ENCODE results near the gene KRTAP12-4. TPM values are rescaled to one million over a fixed set of nuclear protein-coding genes. Genes with fewer than 3 reads are reported as not detected.
"Not testable (repeated sequence)": the region's sequence is repeated elsewhere in the genome, so short reads cannot be mapped to it uniquely, and the experiment has no call there.

KRTAP12-4 gene
- total RNA-seq, 1 experiment from 2014 or later = not detected

DNA sequence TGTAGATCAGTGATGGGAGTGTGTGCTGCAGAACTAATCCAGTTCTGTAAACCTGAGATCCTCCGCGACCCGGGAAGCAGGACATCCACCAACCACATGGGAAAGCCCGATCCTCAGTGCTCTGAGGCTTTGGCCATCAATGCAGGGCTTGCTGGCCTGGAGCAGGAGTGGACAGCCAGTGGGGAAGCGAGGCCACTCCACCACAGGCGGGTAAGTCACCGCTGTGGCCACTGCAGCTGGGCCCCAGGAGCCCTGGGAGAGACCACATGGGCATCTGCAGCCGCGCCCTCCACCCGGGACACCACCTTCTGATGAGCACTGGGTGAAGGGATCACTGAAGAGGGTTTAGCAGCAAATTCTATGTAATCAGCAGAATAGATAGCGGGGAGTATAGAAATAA, 26.7 kb upstream of the KRTAP12-4 start:
- no peak for DNase-seq
- no peaks in the 10 kb centered on the region for H3K27me3 ChIP-seq (ENCODE audit: control insufficient read depth, insufficient read depth, low read length)
- no peaks in the 10 kb centered on the region for H3K36me3 ChIP-seq (replicated peaks; ENCODE audit: control insufficient read depth, insufficient read depth, low read length)
- no peak overlapping the region for H3K4me3 ChIP-seq (ENCODE audit: insufficient read depth, low read depth, low read length)

- no peak for DNase-seq
- Histone ChIP-seq H3K27me3 (ENCODE audit: control insufficient read depth, insufficient read depth, low read length) (no peaks in the 10 kb centered on the region), H3K36me3 (replicated peaks; ENCODE audit: control insufficient read depth, insufficient read depth, low read length) (no peaks in the 10 kb centered on the region), H3K4me3 (ENCODE audit: insufficient read depth, low read depth, low read length) (no peak overlapping the region)
Observed at GRCh38 chr21:44677881-44678280, 23.4 kb upstream of the KRTAP12-4 start.

GRCh38 chr21:44671911-44672310, 17.5 kb upstream of the KRTAP12-4 start:
- no peak for DNase-seq
- H3K36me3 ChIP-seq (replicated peaks; ENCODE audit: control insufficient read depth, insufficient read depth, low read length) = no peaks in the 10 kb centered on the region
- H3K27me3 ChIP-seq (ENCODE audit: control insufficient read depth, insufficient read depth, low read length) = no peaks in the 10 kb centered on the region
- no peak overlapping the region for H3K4me3 ChIP-seq (ENCODE audit: insufficient read depth, low read depth, low read length)

GRCh38 chr21:44670642-44671432, 16.4 kb upstream of the KRTAP12-4 start:
- no peak overlapping the region for H3K4me3 ChIP-seq (ENCODE audit: insufficient read depth, low read depth, low read length)
- no peaks in the 10 kb centered on the region for H3K36me3 ChIP-seq (replicated peaks; ENCODE audit: control insufficient read depth, insufficient read depth, low read length)
- no peaks in the 10 kb centered on the region for H3K27me3 ChIP-seq (ENCODE audit: control insufficient read depth, insufficient read depth, low read length)
- DNase-seq = no peak

GRCh38 chr21:44667612-44668011, 13.2 kb upstream of the KRTAP12-4 start:
- DNase-seq = no peak
- no peak overlapping the region for H3K4me3 ChIP-seq (ENCODE audit: insufficient read depth, low read depth, low read length)
- H3K27me3 ChIP-seq (ENCODE audit: control insufficient read depth, insufficient read depth, low read length) = no peaks in the 10 kb centered on the region
- no peaks in the 10 kb centered on the region for H3K36me3 ChIP-seq (replicated peaks; ENCODE audit: control insufficient read depth, insufficient read depth, low read length)

DNA sequence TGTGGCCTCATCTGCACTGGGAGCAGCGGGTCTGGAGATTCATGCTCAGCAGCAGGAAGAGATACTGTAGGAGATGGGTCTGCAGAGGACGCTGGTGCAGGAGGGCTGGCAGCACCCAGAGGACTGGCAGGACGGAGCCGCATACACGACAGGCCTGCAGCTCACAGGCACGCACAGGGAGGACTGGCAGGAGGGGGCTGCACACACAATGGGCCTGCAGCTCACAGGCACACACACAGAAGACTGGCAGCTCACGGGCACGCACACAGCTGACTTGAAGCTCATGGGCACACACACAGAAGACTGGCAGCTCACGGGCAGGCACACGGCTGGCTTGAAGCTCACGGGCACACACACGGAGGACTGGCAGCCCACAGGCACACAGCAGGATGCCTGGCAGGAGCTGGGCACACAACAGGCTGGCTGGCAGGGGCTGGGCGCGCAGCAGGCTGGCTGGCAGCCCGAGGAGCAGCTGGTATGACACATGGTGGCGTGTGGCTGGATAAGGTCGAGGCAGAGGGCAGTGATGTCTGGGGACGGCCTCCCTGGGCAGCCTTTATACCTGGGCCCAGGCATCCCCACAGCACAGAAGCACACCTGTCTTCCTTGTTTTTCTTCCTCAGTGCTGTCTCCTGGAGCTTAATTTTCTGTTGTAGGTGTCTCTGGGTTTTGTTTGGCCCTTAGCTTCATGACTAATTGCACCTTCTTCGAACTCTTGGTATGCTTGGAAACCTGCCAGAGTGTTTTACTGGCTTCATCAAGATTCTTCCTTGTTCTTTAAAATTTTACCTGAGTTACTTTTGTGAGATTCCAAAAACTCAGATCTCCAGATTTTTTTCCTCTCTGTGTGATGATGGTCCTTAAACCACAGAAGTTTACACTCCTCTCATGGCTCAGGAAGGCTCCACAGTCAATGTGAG, 12.2 kb upstream of the KRTAP12-4 start, which contains the start of gene KRTAP12-2:
Gene KRTAP12-2 (minus strand): TSS at position 527 of the 920 bp plus-strand sequence. CDS start 41 bp downstream, at position 486.
- no peak within 1 kb of the TSS for H3K4me3 ChIP-seq (ENCODE audit: insufficient read depth, low read depth, low read length)
- no peak for DNase-seq
- H3K27me3 ChIP-seq (ENCODE audit: control insufficient read depth, insufficient read depth, low read length) = no peaks in the 10 kb centered on the region
- no peaks in the 10 kb centered on the region for H3K36me3 ChIP-seq (replicated peaks; ENCODE audit: control insufficient read depth, insufficient read depth, low read length)

GRCh38 chr21:44664691-44665090, 10.2 kb upstream of the KRTAP12-4 start:
- H3K4me3 ChIP-seq (ENCODE audit: insufficient read depth, low read depth, low read length) = no peak overlapping the region
- no peaks in the 10 kb centered on the region for H3K27me3 ChIP-seq (ENCODE audit: control insufficient read depth, insufficient read depth, low read length)
- no peaks in the 10 kb centered on the region for H3K36me3 ChIP-seq (replicated peaks; ENCODE audit: control insufficient read depth, insufficient read depth, low read length)
- no peak for DNase-seq

DNA sequence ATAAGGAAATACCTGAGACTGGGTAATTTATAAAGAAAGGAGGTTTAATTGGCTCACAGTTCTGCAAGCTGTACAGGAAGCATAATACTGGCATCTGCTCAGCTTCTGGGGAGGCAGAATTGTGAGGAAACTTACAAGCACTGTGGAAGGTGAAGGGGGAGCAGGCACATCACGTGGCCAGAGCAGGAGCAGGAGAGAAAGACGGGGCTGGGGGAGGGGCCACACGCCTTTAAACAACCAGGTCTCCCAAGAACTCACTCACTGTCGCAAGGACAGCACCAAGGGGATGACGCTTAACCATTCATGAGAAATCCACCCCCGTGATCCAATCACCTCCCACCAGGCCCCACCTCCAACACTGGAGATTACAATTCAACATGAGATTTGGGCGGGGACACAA, 7.1 kb upstream of the KRTAP12-4 start:
- not testable (repeated sequence) for H3K36me3 ChIP-seq (replicated peaks; ENCODE audit: control insufficient read depth, insufficient read depth, low read length); H3K4me3 ChIP-seq (ENCODE audit: insufficient read depth, low read depth, low read length); H3K27me3 ChIP-seq (ENCODE audit: control insufficient read depth, insufficient read depth, low read length)
- DNase-seq = peak; percentile 57

DNA sequence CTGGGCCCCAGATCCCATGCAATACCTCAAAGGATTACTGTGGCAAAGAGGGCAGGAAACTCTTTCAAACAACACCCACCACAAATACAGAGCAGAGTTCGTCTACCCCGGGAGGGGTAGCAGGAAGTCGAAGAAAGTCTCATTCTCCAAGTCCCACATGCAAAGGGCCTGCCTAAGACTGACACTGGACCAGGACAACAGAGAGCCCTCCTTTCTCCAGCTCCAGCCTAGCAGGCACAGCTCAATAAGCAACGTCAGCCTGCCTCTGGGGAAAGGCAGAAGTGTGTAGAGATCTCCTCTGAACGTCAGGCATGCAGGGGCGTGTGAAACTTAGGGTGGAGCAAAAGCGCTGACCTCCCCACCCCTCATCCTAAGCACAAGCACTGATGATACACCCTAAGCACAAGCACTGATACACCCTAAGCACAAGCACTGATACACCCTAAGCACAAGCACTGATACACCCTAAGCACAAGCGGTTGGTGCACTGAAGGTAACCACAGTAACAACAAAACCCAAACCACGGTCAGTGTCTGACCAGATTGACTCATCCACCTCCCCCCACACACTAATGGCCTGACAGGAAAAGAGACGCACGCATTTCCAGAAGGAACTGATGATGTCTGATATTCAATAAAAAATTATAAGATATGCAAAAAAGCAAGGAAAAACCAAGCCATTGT, 4.6 kb upstream of the KRTAP12-4 start:
- DNase-seq = peak; percentile 46

DNA sequence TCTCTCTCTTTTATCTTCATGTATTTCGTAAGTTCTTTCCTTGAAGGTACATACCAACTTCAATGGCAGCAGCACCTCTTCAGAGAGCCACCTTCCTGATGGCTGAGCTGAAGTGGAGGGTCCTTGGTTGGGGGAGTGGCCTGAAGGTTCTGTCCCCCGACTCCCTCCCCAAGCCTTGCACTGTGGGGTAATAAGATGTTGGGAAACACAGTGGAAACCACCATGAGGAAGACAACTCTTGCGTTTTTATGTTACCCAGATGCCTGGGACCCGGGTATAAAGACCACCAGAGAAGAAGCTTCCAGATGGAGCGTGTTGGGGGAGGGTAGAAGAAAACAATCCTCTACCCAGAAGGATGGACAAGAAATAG, 4.1 kb upstream of the KRTAP12-4 start:
- H3K4me3 ChIP-seq (ENCODE audit: insufficient read depth, low read depth, low read length) = no peak overlapping the region
- no peak for DNase-seq
- H3K36me3 ChIP-seq (replicated peaks; ENCODE audit: control insufficient read depth, insufficient read depth, low read length) = no peaks in the 10 kb centered on the region
- no peaks in the 10 kb centered on the region for H3K27me3 ChIP-seq (ENCODE audit: control insufficient read depth, insufficient read depth, low read length)

More for the DNA sequence above, 4.6 kb upstream of the KRTAP12-4 start:
- no peaks in the 10 kb centered on the region for H3K27me3 ChIP-seq (ENCODE audit: control insufficient read depth, insufficient read depth, low read length)
- no peak overlapping the region for H3K4me3 ChIP-seq (ENCODE audit: insufficient read depth, low read depth, low read length)
- H3K36me3 ChIP-seq (replicated peaks; ENCODE audit: control insufficient read depth, insufficient read depth, low read length) = no peaks in the 10 kb centered on the region

DNA sequence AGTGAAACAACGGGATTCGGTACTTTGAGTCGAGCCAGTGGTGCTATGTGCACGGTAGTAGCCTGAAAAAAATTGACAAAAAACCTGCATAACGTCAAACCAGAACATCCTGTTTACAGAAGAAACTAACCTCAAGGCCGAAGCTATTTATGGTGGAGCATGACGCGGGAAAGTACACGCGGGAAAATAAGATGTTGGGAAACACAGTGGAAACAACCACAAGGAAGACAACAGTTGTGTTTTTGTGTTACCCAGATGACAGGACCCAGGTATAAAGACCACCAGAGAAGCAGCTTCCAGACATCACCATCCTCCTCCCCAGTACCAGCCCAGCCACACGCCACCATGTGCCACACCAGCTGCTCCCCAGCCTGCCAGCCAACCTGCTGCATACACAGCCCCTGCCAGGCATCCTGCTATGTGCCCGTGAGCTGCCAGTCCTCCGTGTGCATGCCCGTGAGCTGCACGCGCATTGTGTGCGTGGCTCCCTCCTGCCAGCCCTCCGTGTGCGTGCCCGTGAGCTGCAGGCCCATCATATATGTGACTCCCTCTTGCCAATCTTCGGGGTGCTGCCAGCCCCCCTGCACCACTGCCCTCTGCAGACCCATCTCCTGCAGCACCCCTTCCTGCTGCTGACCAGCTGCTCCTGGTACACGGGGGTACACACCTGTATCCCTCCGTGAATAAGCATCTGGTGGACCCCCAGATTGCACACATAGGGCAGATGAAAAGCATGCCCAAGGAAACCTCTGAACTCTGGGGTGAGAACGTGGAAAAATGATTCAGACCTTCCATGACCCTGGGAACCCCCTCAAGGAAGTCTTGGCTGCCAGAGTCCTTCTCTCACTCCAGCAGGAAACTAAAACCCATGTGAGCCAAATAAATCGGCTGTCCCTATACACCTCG, 3.4 kb upstream of the KRTAP12-4 start, which contains the start of gene KRTAP12-3:
Gene KRTAP12-3 (plus strand): TSS at position 298 of the 906 bp plus-strand sequence. CDS start 48 bp downstream, at position 346.
- Histone ChIP-seq H3K27me3 (ENCODE audit: control insufficient read depth, insufficient read depth, low read length) (no peaks in the 10 kb centered on the region), H3K4me3 (ENCODE audit: insufficient read depth, low read depth, low read length) (no peak within 1 kb of the TSS), H3K36me3 (replicated peaks; ENCODE audit: control insufficient read depth, insufficient read depth, low read length) (no peaks in the 10 kb centered on the region)
- no peak for DNase-seq

DNA sequence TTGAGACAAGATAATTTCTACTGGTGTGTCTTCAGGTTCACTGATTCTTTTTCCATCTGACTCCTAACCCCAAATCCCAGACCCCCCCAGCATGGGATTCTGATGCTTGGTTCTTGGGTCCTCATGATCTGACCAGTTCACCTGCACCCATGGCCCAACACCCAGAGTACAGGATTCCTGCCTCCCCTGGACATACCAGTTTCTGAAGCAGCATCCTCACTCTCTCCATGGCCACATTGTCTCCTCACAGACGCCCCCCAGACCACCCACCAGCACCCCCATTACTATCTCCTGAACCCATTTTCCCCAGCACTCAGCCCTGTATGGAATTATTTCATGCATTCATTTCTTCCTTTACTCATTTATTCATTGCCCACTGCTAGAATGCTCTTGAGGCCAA, 2.4 kb upstream of the KRTAP12-4 start:
- no peak for DNase-seq
- no peaks in the 10 kb centered on the region for H3K36me3 ChIP-seq (replicated peaks; ENCODE audit: control insufficient read depth, insufficient read depth, low read length)
- H3K27me3 ChIP-seq (ENCODE audit: control insufficient read depth, insufficient read depth, low read length) = no peaks in the 10 kb centered on the region
- no peak overlapping the region for H3K4me3 ChIP-seq (ENCODE audit: insufficient read depth, low read depth, low read length)

GRCh38 chr21:44653656-44654575, 543 bp downstream of the KRTAP12-4 start:
- Histone ChIP-seq H3K27me3 (ENCODE audit: control insufficient read depth, insufficient read depth, low read length) (no peaks in the 10 kb centered on the region), H3K36me3 (replicated peaks; ENCODE audit: control insufficient read depth, insufficient read depth, low read length) (no peaks in the 10 kb centered on the region), H3K4me3 (ENCODE audit: insufficient read depth, low read depth, low read length) (no peak overlapping the region)
- no peak for DNase-seq

All from H7 (cell line).